Stimulated activated CD8-positive, alpha-beta memory T cell treated with anti-CD3 and anti-CD28 coated beads, Interleukin-4, amount 100 ng/mL, for 24 hours (primary cell): ENCODE data around the gene RRBP1.
A peak's percentile ranks its signal among the peaks of the same experiment; 100 is the strongest.

ENCODE experiments used
- DNase-seq: peaks from one replicate; pipeline ENCODE4 v3.0.0-alpha.2; 2020; ENCODE audit warnings: low read depth

Gene RRBP1, protein sequence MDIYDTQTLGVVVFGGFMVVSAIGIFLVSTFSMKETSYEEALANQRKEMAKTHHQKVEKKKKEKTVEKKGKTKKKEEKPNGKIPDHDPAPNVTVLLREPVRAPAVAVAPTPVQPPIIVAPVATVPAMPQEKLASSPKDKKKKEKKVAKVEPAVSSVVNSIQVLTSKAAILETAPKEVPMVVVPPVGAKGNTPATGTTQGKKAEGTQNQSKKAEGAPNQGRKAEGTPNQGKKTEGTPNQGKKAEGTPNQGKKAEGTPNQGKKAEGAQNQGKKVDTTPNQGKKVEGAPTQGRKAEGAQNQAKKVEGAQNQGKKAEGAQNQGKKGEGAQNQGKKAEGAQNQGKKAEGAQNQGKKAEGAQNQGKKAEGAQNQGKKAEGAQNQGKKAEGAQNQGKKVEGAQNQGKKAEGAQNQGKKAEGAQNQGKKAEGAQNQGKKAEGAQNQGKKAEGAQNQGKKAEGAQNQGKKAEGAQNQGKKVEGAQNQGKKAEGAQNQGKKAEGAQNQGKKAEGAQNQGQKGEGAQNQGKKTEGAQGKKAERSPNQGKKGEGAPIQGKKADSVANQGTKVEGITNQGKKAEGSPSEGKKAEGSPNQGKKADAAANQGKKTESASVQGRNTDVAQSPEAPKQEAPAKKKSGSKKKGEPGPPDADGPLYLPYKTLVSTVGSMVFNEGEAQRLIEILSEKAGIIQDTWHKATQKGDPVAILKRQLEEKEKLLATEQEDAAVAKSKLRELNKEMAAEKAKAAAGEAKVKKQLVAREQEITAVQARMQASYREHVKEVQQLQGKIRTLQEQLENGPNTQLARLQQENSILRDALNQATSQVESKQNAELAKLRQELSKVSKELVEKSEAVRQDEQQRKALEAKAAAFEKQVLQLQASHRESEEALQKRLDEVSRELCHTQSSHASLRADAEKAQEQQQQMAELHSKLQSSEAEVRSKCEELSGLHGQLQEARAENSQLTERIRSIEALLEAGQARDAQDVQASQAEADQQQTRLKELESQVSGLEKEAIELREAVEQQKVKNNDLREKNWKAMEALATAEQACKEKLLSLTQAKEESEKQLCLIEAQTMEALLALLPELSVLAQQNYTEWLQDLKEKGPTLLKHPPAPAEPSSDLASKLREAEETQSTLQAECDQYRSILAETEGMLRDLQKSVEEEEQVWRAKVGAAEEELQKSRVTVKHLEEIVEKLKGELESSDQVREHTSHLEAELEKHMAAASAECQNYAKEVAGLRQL (N-terminal part only)

GRCh38 chr20:17682103-17682888 is at the start of gene RRBP1:
TSS of gene RRBP1 (minus strand) at chr20:17682242. CDS start at chr20:17660507, 21,735 bp downstream.
- DNase-seq, result peak; percentile 96

DNA sequence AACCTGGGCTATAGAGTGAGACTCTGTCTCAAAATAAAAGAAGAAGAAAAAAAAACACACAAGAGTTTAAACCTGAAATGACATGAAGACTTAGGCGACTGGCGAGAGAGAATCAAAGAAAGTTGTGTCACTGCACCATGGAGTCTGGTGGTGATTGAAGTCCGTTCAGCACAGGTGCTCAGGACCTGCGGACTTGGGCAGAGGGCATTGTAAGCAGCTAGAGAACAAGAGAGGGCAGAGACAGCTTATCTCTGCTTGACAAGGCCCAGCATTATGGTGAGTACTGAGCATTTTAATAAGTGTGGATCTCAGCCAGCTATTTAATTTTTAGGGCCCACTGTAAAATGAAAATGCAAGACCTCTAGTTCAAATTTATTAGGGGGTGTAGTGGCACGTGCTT is 49.2 kb upstream of the RRBP1 start:
- DNase-seq, result no peak

- DNase-seq, result no peak
Measured at GRCh38 chr20:17730071-17730470, 48.0 kb upstream of the RRBP1 start.

- DNase-seq, result no peak
Measured at GRCh38 chr20:17728074-17728473, 46.0 kb upstream of the RRBP1 start.

DNA sequence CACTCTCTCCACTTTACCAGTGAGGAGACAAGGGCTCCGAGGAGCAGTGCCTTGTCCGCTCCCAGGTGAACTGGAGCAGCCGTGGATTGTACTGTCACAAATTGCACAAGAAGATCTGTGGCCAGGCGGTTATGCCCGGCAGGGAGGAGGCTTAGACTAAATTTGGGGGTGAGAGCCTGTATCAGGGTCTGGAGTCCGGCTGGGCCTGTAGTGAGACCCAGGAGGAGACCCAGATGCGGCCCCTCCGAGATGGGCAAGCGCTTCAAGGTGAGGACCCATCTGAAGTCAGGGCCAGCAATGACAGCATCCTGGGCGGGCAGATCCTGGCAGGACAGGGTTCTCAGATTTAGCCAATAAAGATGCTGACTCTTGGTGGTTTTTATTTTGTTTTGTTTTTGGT is 45.3 kb upstream of the RRBP1 start:
- DNase-seq, result no peak

GRCh38 chr20:17726902-17727301 is 44.9 kb upstream of the RRBP1 start:
- DNase-seq, result no peak

- DNase-seq, result no peak
Measured at GRCh38 chr20:17725094-17725835, 43.2 kb upstream of the RRBP1 start.

DNA sequence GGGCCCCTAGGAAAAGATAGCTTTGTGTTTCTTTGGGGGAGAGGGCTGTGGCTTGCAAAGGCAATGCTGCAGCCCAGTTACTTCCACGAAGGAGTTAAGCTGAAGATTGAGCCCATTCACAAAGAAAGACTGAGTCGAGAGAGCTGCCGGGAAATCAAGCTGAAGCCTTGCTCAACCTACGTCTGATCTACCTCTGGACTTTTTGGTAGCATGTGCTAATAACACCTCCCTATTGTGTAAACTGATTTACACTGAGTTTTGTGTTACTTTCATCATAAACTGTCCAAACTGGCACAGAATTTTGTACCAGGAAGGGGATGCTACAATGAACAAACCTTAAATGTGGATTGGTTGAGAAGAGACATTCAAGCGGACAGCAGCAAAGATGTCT is 41.3 kb upstream of the RRBP1 start:
- no peak for DNase-seq

DNA sequence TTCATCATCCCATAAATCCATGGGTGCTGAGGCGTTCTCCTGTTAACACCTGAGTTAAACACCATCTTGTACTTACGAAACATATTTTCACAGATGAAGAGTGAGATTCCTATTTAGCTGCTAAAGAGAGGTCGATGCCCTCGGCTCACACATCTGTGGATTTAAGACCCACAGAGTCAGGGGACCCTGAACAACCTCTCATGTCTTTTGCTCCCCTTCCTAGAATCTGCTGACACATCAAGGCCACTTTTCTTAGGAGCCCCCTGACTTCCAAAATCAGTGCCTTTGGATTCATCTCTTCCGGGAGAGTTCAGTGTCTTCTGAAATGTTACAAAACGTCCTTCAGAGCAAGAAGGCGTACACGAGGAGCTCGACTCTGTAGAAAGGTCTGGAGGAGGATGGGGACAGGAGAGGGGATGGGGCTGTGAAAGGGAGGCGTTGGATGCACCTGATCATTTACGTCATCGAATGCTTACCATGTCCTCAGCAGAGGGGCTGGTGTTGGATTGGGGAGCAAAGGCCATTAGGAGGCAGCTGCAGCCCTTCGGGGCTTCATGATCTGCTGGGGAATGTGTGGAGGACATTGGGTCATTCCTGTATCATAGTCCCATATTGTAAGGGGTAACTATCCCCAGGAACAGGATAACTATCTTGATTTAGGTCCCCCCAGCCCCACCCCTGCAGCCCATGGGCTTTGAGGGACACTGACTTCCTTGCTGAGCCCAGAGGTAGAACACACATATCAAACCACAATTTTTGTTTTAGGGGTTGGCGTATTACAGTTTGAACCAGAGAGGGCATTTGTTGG is 40.7 kb upstream of the RRBP1 start:
- DNase-seq, result no peak

GRCh38 chr20:17721802-17722486 is 39.9 kb upstream of the RRBP1 start:
- no peak for DNase-seq

GRCh38 chr20:17720755-17721154 is 38.7 kb upstream of the RRBP1 start:
- DNase-seq, result no peak

- no peak for DNase-seq
Measured at GRCh38 chr20:17716331-17716730, 34.3 kb upstream of the RRBP1 start.

DNA sequence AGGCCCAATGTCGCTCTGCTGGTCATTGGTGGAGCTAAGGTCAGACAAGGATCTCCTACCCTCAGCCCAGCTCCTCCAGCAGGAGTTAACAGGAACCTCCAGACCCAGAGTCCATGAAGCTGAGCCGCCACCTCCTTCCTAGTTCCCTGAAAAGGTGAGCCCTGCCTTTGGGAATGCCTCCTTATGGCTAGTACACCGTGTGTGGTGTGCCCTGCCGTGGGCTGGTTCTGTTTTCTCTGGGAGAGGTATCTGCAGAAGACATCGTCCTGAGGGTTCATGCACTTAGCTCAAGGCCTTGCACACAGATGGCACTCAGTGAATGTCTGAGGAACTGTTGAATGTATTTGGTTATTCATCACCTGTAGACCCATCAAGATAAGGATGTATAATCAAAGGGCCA is 33.0 kb upstream of the RRBP1 start:
- DNase-seq, result no peak

GRCh38 chr20:17714597-17714996 is 32.6 kb upstream of the RRBP1 start:
- no peak for DNase-seq

DNA sequence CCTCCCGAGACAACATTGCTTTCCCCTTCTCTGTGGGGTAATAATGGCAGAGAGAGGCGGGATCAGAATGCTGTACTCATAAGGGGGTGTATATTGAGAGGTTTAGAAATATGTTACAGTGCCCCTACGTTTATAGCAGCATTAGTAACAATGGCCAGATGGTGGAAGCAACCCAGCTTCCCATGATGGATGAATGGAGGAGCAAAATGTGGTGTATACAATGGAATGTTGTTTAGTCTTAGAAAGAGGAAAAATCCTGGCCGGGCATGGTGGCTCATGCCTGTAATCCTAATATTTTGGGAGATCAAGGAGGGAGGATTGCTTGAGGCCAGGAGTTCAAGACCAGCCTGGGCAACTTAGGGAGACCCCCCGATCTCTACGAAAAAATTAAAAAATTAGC is 30.7 kb upstream of the RRBP1 start:
- DNase-seq, result no peak

DNA sequence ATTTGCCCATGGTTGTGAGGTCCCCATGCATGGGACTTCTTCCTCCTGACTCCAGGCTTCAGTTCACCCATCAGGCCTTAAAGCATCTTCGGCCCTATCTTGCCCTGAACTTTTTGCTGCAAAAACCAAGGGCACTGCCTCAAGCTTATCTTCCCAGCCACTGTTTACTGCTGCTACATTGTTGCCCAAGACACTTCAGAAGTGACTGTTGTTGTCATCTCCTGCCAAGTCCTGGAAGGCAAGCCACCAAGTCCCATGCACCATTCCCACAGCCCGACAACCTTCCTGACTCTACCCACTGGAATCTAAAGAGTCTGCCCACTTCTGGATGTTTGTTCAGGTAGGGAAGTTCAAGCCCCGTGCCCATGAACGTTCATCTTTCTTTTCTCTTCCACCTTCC is 30.2 kb upstream of the RRBP1 start:
- DNase-seq, result no peak

- DNase-seq, result no peak
Measured at GRCh38 chr20:17711267-17711627, 29.2 kb upstream of the RRBP1 start.

GRCh38 chr20:17710379-17711266 is 28.6 kb upstream of the RRBP1 start:
- DNase-seq, result no peak
